ENCODE measurements around the gene TP53I13. TPM values are rescaled to one million over a fixed set of nuclear protein-coding genes. Genes with fewer than 3 reads are reported as not detected.
A peak's percentile ranks its signal among the peaks of the same experiment; 100 is the strongest.

TP53I13 gene
- total RNA-seq, 2 experiments from 2014 or later = 154 to 155 TPM

GRCh38 chr17:29571883-29572681, 3.6 kb downstream of the TP53I13 start:
- POLR2A ChIA-PET = interaction anchor here (1.6 to 2.7 kb wide), 2 partner anchors 16 to 20 kb away, joined by 4 to 7 read pairs; no protein-coding TSS in a partner anchor
- peak; percentile 43 for DNase-seq
- Mint-ChIP-seq H3K9me3 (no peaks in the 10 kb centered on the region), H3K27ac (no peak overlapping the region), H3K4me1 (peaks cover 13% of the 10 kb centered on the region), H3K36me3 (peaks cover 9% of the 10 kb centered on the region), H3K27me3 (no peaks in the 10 kb centered on the region), H3K4me3 (no peak overlapping the region)
- no peak for ATAC-seq (ENCODE audit: low read depth)

DNA sequence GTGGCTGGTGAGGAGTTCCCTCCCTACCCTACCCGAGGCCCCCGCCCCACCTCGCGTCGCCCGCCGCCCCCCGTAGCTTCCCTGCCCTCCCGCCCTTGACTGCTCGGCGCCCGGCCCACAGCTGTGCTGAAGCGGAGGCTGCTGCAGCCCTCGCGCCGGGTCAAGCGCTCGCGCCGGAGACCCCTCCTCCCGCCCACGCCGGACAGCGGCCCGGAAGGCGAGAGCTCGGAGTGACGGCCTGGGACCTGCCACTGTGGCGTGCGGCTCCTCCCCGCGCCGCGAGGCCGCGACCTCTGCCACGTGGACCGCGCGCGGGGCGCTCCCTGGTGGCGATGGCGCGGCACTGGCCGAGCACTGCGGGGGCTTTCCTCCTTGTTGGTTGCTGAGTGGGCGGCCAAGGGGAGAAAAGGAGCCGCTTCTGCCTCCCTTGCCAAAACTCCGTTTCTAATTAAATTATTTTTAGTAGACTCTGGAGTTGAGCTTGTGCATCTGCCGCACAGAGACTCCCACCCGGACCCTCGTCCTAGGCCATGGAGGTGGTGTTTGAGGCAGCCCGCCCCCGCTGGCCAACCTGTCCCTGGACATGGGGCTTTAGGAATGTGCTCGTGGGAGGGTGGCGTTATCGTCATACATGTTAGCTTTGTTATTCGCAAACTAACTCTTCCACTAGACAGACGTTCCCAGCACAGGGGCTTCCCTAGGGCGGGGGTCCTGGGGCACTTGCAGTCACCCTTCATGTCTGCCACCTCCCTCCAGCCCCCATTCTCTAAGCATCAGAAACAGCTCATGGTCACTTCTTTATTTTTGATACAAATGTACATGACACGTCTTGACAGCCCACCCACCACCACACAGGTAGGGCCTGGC, 4.4 kb downstream of the TP53I13 start:
- no peaks in the 10 kb centered on the region for H3K9me3 Mint-ChIP-seq
- POLR2A ChIA-PET = interaction anchor here (1.6 to 2.7 kb wide), 2 partner anchors 15 to 19 kb away, joined by 4 to 7 read pairs; no protein-coding TSS in a partner anchor
- H3K4me3 Mint-ChIP-seq = no peak overlapping the region
- peak; percentile 81 for DNase-seq
- H3K4me1 Mint-ChIP-seq = peaks cover 13% of the 10 kb centered on the region
- no peak overlapping the region for H3K27ac Mint-ChIP-seq
- peak; percentile 17 for ATAC-seq (ENCODE audit: low read depth)
- no peaks in the 10 kb centered on the region for H3K27me3 Mint-ChIP-seq
- H3K36me3 Mint-ChIP-seq = peaks cover 9% of the 10 kb centered on the region

GRCh38 chr17:29573558-29573869, 5.0 kb downstream of the TP53I13 start:
- Mint-ChIP-seq H3K36me3 (peaks cover 9% of the 10 kb centered on the region), H3K27ac (no peak overlapping the region), H3K9me3 (no peaks in the 10 kb centered on the region), H3K4me3 (no peak overlapping the region), H3K27me3 (no peaks in the 10 kb centered on the region), H3K4me1 (peaks cover 11% of the 10 kb centered on the region)
- DNase-seq (no peak), ATAC-seq (ENCODE audit: low read depth) (no peak)
- POLR2A ChIA-PET = interaction anchor here (1.3 to 2.7 kb wide), 2 partner anchors 14 to 15 kb away, joined by 5 to 7 read pairs; no protein-coding TSS in a partner anchor

- POLR2A ChIA-PET = interaction anchor here (1.3 kb wide), 1 partner anchor 14 kb away, joined by 5 read pairs; no protein-coding TSS in a partner anchor
- Mint-ChIP-seq H3K4me1 (peaks cover 9% of the 10 kb centered on the region), H3K36me3 (peaks cover 9% of the 10 kb centered on the region), H3K27me3 (no peaks in the 10 kb centered on the region), H3K9me3 (no peaks in the 10 kb centered on the region), H3K27ac (no peak overlapping the region), H3K4me3 (no peak overlapping the region)
- ATAC-seq (ENCODE audit: low read depth) (no peak), DNase-seq (peak; percentile 26)
Observed at GRCh38 chr17:29573871-29574731, 5.6 kb downstream of the TP53I13 start.

GRCh38 chr17:29574732-29575510, 6.4 kb downstream of the TP53I13 start:
- H3K27ac Mint-ChIP-seq = no peak overlapping the region

DNA sequence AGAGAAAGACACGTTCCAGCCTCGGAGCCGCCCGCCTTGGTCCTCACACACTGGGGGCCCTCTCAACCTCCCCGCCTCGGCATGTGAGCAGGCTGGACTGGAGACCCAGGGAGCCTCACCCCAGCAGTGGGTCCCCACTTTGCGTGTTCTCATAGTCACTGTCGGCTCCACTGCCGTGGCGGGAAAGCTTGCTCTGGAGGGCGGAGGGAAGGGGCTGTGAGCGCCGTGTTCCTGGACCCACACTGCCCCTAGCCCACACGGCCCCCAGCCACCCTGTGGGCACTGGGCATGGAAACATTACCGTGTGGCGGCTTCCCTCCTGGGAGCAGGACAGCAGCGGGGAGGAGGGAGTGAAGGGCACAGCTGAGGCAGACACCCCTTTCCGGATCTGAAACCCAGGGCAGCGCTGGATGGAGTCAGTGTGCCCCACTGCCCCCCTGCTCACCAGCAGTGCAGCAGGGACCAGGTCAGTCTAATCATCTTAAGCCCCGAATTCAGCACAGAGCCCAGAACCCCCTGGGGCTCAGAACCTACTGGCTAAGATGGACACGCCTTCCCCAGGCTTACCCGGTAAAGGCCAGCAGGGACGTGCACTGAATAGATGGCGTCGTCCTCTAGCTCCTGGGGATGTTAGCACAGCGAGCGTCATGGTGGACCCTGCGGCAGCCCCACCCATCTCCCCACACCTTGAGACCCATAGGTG, 7.2 kb downstream of the TP53I13 start:
- Mint-ChIP-seq H3K27ac (no peak overlapping the region), H3K9me3 (no peaks in the 10 kb centered on the region), H3K36me3 (peaks cover 10% of the 10 kb centered on the region), H3K27me3 (no peaks in the 10 kb centered on the region), H3K4me3 (no peak overlapping the region), H3K4me1 (peaks cover 7% of the 10 kb centered on the region)
- DNase-seq (no peak), ATAC-seq (ENCODE audit: low read depth) (no peak)
- POLR2A ChIA-PET = interaction anchor here (0.5 to 1.6 kb wide), 5 partner anchors 9 to 38 kb away, joined by 3 to 4 read pairs (median 3); partner anchors contain the start of genes ABHD15 and ANKRD13B

More at GRCh38 chr17:29574732-29575510, 6.4 kb downstream of the TP53I13 start:
- peaks cover 11% of the 10 kb centered on the region for H3K36me3 Mint-ChIP-seq
- no peaks in the 10 kb centered on the region for H3K9me3 Mint-ChIP-seq
- POLR2A ChIA-PET = interaction anchor here (1.3 kb wide), 1 partner anchor 13 kb away, joined by 5 read pairs; no protein-coding TSS in a partner anchor
- no peak overlapping the region for H3K4me3 Mint-ChIP-seq
- peaks cover 6% of the 10 kb centered on the region for H3K4me1 Mint-ChIP-seq
- DNase-seq = peak; percentile 27
- ATAC-seq (ENCODE audit: low read depth) = no peak
- no peaks in the 10 kb centered on the region for H3K27me3 Mint-ChIP-seq

- H3K4me3 Mint-ChIP-seq = no peak overlapping the region
- POLR2A ChIA-PET = interaction anchor here (0.5 to 1.6 kb wide), 7 partner anchors 9 to 38 kb away, joined by 3 to 4 read pairs (median 3); partner anchors contain the start of genes ABHD15 and ANKRD13B
Observed at GRCh38 chr17:29576214-29577000, 7.9 kb downstream of the TP53I13 start.

GRCh38 chr17:29577001-29577370, 8.5 kb downstream of the TP53I13 start:
- no peak for ATAC-seq (ENCODE audit: low read depth)
- Mint-ChIP-seq H3K9me3 (no peaks in the 10 kb centered on the region), H3K4me1 (peaks cover 5% of the 10 kb centered on the region), H3K27me3 (no peaks in the 10 kb centered on the region), H3K4me3 (no peak overlapping the region), H3K36me3 (peaks cover 8% of the 10 kb centered on the region), H3K27ac (no peak overlapping the region)
- POLR2A ChIA-PET = interaction anchor here (0.6 to 1.6 kb wide), 4 partner anchors 10 to 37 kb away, joined by 3 to 4 read pairs (median 4); partner anchors contain the start of gene ABHD15
- DNase-seq = no peak

More at GRCh38 chr17:29576214-29577000, 7.9 kb downstream of the TP53I13 start:
- no peaks in the 10 kb centered on the region for H3K9me3 Mint-ChIP-seq
- H3K27ac Mint-ChIP-seq = no peak overlapping the region
- peaks cover 8% of the 10 kb centered on the region for H3K36me3 Mint-ChIP-seq
- H3K4me1 Mint-ChIP-seq = peaks cover 5% of the 10 kb centered on the region
- no peak for DNase-seq
- H3K27me3 Mint-ChIP-seq = no peaks in the 10 kb centered on the region
- ATAC-seq (ENCODE audit: low read depth) = no peak

DNA sequence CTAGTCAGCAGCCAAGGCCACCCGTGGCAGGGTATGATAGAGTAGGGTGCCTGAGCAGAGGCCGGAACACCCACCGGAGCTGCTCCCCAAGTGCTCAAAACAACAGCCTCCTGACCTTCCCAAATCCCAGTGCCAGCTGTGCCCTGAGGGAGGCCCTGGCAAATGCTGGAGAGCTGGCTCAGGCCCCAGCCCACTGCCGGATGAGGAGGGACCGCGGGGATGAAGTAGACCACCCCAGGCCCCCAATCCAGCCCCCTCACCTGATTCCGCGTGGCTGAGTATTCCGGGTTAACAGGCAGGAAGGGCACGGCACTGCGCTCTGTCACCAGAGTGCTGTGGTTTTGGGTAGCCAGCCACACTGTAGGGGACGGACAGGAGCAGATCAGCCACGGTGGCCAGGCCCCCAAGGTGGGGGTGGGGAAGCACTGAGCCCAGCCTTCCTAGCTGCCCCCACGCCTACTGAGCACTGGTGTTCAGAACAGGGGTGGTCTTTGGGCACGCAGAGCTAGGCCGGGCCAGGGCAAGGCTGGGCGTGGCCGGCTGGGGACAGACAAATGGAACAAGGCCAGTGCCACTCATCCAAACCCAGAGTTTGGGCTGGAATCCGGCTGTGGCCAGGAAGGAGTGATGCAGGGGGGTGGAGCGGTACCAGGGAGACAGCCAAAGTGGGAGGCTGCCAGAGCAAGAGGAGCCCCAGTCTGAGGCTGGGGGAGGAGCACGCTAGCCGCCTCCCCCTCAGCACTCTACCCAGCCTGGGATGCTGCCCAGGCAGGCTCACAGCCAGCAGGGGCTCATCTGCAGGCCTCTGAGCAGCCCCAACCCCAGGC, 9.1 kb downstream of the TP53I13 start:
- Mint-ChIP-seq H3K36me3 (peaks cover 11% of the 10 kb centered on the region), H3K4me3 (no peak overlapping the region), H3K27ac (no peak overlapping the region), H3K4me1 (peaks cover 5% of the 10 kb centered on the region), H3K27me3 (no peaks in the 10 kb centered on the region), H3K9me3 (no peaks in the 10 kb centered on the region)
- POLR2A ChIA-PET = interaction anchor here (0.6 to 1.9 kb wide), 2 partner anchors 36 to 39 kb away, joined by 3 to 5 read pairs; no protein-coding TSS in a partner anchor
- no peak for DNase-seq
- no peak for ATAC-seq (ENCODE audit: low read depth)

Data from activated naive CD8-positive, alpha-beta T cell treated with anti-CD3 and anti-CD28 coated beads, Interleukin-2, amount 10 ng/mL, durations not matched to agents 7 days and 5 days (primary cell).